HL-60 (cell line): ENCODE results near the gene SLC6A20.
"Not testable (repeated sequence)": the region's sequence is repeated elsewhere in the genome, so short reads cannot be mapped to it uniquely, and the experiment has no call there.

Source experiments
- DNase-seq, 2 experiments: peaks; one replicate each; pipeline ENCODE4 v3.0.0-alpha.2; 2010 to 2020; ENCODE audit warnings: low read depth in 1 of 2, low spot score in 1 of 2
- H3K27ac ChIP-seq: fragments of 250-450 bp; sonication (Bioruptor Pico); replicated peaks from 2 replicates; pipeline ENCODE4 v1.5.1; 2020; ENCODE audit warnings: mild to moderate bottlenecking, moderate library complexity
- H3K27me3 ChIP-seq: fragments of 250-450 bp; sonication (Bioruptor Pico); 2 replicates; pipeline ENCODE4 v1.5.1; 2021; ENCODE audit warnings: mild to moderate bottlenecking, moderate library complexity; ENCODE audit not compliant: insufficient read depth, poor library complexity, severe bottlenecking
- H3K4me3 ChIP-seq: replicated peaks from 2 replicates; pipeline ENCODE4 v1.5.1; 2011; ENCODE audit warnings: mild to moderate bottlenecking, control low read depth, low read length; ENCODE audit not compliant: insufficient read depth
- CTCF ChIP-seq: IDR thresholded peaks from one replicate; pipeline ENCODE4 v1.5.1; 2011; ENCODE audit warnings: low read length, control low read depth, inconsistent platforms; ENCODE audit not compliant: insufficient read depth
- GABPA ChIP-seq: IDR thresholded peaks from 2 replicates; pipeline ENCODE4 v1.6.1; 2012; ENCODE audit warnings: low read depth
- POLR2AphosphoS5 ChIP-seq: IDR thresholded peaks from 2 replicates; pipeline ENCODE4 v1.6.1; 2012; ENCODE audit warnings: low read depth
- REST ChIP-seq: IDR thresholded peaks from 2 replicates; pipeline ENCODE4 v1.6.1; 2012; ENCODE audit warnings: low read depth; ENCODE audit not compliant: insufficient replicate concordance
- SPI1 ChIP-seq: IDR thresholded peaks from 2 replicates; pipeline ENCODE4 v1.6.1; 2012; ENCODE audit warnings: low read depth, mild to moderate bottlenecking, borderline replicate concordance

SLC6A20 gene

GRCh38 chr3:45749880-45750279, 46.5 kb downstream of the SLC6A20 start:
- no peak overlapping the region for H3K4me3 ChIP-seq
- no peaks in the 10 kb centered on the region for H3K27me3 ChIP-seq
- H3K27ac ChIP-seq: no peak overlapping the region
- TF ChIP-seq GABPA: no peak
- TF ChIP-seq POLR2AphosphoS5: no peak
- TF ChIP-seq REST: no peak
- TF ChIP-seq SPI1: no peak
- no peak for TF ChIP-seq CTCF
- DNase-seq: no peak

- H3K27ac ChIP-seq, DNase-seq, H3K27me3 ChIP-seq, H3K4me3 ChIP-seq: not testable (repeated sequence)
Observed at GRCh38 chr3:45749036-45749600, 47.2 kb downstream of the SLC6A20 start.

- Histone ChIP-seq H3K27ac (no peak overlapping the region), H3K27me3 (no peaks in the 10 kb centered on the region), H3K4me3 (no peak overlapping the region)
- no peak for DNase-seq
- TF ChIP-seq CTCF (no peak), POLR2AphosphoS5 (no peak), REST (no peak), GABPA (no peak), SPI1 (no peak)
Observed at GRCh38 chr3:45748068-45748467, 48.3 kb downstream of the SLC6A20 start.

GRCh38 chr3:45746777-45747622, 49.3 kb downstream of the SLC6A20 start:
- H3K4me3 ChIP-seq: no peak overlapping the region
- H3K27me3 ChIP-seq: no peaks in the 10 kb centered on the region
- H3K27ac ChIP-seq: no peak overlapping the region
- no peak for TF ChIP-seq GABPA
- no peak for TF ChIP-seq CTCF
- no peak for TF ChIP-seq REST
- TF ChIP-seq SPI1: no peak
- no peak; the same call in 1 of the 2 replicates for TF ChIP-seq POLR2AphosphoS5
- DNase-seq: no peak
